Measurements from ENCODE around the gene CDCA4. TPM values are rescaled to one million over a fixed set of nuclear protein-coding genes. Genes with fewer than 3 reads are reported as not detected.

Gene CDCA4
- total and polyA plus RNA-seq, 10 of the 15 experiments (the other 5 are each of a cell fraction or from before 2014, with no cell fraction given) = 10.4 to 64.0 (median 52.1) TPM

GRCh38 chr14:105026033-105026785 is 5.3 kb upstream of the CDCA4 start:
- in situ Hi-C loops (cut with MboI) = no loop called here
- peak; percentile 86 for FAIRE-seq
- TF ChIP-seq E2F4 (IDR thresholded peaks at IDR 0.05; ENCODE audit: low read depth, low read length) (no peak), RELA (IDR thresholded peaks at IDR 0.05; ENCODE audit: borderline replicate concordance, partially characterized antibody) (no peak), PAX8 (IDR thresholded peaks at IDR 0.05) (no peak), RB1 (IDR thresholded peaks at IDR 0.05; ENCODE audit: borderline replicate concordance) (no peak), ZSCAN29 (IDR thresholded peaks at IDR 0.05) (no peak), IKZF1 (conservative IDR thresholded peaks at IDR 0.05) (peak; percentile 63), IRF3 (IDR thresholded peaks at IDR 0.05) (no peak), WRNIP1 (IDR thresholded peaks at IDR 0.05; ENCODE audit: borderline replicate concordance, low read depth, low read length) (no peak), ZBTB33 (IDR thresholded peaks at IDR 0.05) (no peak), ZBTB40 (IDR thresholded peaks at IDR 0.05; ENCODE audit: borderline replicate concordance) (no peak), EED (IDR thresholded peaks at IDR 0.05; ENCODE audit: low read depth) (peak; percentile 50; the same call in 1 of the 2 replicates), GABPA (IDR thresholded peaks at IDR 0.05; ENCODE audit: low read depth) (peak; percentile 67), MYB (IDR thresholded peaks at IDR 0.05; ENCODE audit: borderline replicate concordance, low read depth, low read length) (no peak), BCL11A (IDR thresholded peaks at IDR 0.05; ENCODE audit: low read depth, low read length) (0 out of 2 replicates have a peak, but pooled peaks have one; percentile 63), ZNF217 (IDR thresholded peaks at IDR 0.05) (no peak)

More at GRCh38 chr14:105026033-105026785, 5.3 kb upstream of the CDCA4 start:
- no peak overlapping the region for H3K4me3 ChIP-seq
- peaks cover 18% of the 10 kb centered on the region for H3K79me2 ChIP-seq (ENCODE audit: control insufficient read depth, insufficient read depth, low read length)
- RAD21 ChIA-PET (ENCODE audit: unreplicated experiment) = interaction anchor here (0.8 to 2.4 kb wide), 6 partner anchors 10 to 61 kb away, joined by 3 to 7 read pairs (median 4); partner anchors contain the start of gene GPR132
- peak overlapping the region; percentile 42 for H3K9ac ChIP-seq (ENCODE audit: control insufficient read depth, insufficient read depth, low read length)
- peaks cover 21% of the 10 kb centered on the region for H3K4me1 ChIP-seq (ENCODE audit: control insufficient read depth, insufficient read depth, low read length)
- WGBS (ENCODE audit: insufficient coverage, insufficient replicate concordance, low lambda C conversion rate, missing lambda C conversion rate) = 1% methylated on average over 16 of the region's 16 CpGs
- ATAC-seq (peak; percentile 64), DNase-seq (ENCODE audit: low read depth, low spot score) (peak; percentile 81)
- H3K27ac ChIP-seq (ENCODE audit: control insufficient read depth, insufficient read depth) = peak overlapping the region; percentile 84
- POLR2A ChIA-PET = interaction anchor here (1.0 to 3.7 kb wide), 5 partner anchors 9 to 60 kb away, joined by 4 to 14 read pairs (median 12); partner anchors contain the start of genes CLBA1 and GPR132
- peak overlapping the region; percentile 69 for H3K4me2 ChIP-seq (ENCODE audit: control insufficient read depth, insufficient read depth)
- intact Hi-C loops (cut with micrococcal nuclease; ENCODE audit: unreplicated experiment) = loop anchor here (2.0 kb wide), 1 partner anchor 19 kb away; no protein-coding TSS in a partner anchor
- SMC1A ChIA-PET (ENCODE audit: uncharacterized antibody, unreplicated experiment) = interaction anchor here (0.8 to 2.5 kb wide), 7 partner anchors 9 to 38 kb away, joined by 3 to 5 read pairs (median 3); no protein-coding TSS in a partner anchor
- peaks cover 5% of the 10 kb centered on the region; the same call in 1 of the 3 replicates for H3K9me3 ChIP-seq (replicated peaks; ENCODE audit: control insufficient read depth, insufficient read depth, low read length)
- no peaks in the 10 kb centered on the region for H3K27me3 ChIP-seq (replicated peaks in 1 of 2; ENCODE audit: control insufficient read depth in 2 of 2, insufficient read depth in 2 of 2, low read length in 1 of 2)
- CTCF ChIA-PET = interaction anchor here (0.9 to 5.0 kb wide), 3 partner anchors 9 to 55 kb away, joined by 3 to 28 read pairs (median 3); no protein-coding TSS in a partner anchor
- BruUV-seq (replicated peaks) = no TSS peak
- peak overlapping the region; percentile 25; the same call in 1 of the 2 replicates for H2AFZ ChIP-seq (ENCODE audit: control insufficient read depth, low read depth, low read length)
- no peaks in the 10 kb centered on the region for H3K36me3 ChIP-seq (ENCODE audit: control insufficient read depth in 2 of 2, insufficient read depth in 2 of 2, low read length in 1 of 2)
- no peaks in the 10 kb centered on the region for H4K20me1 ChIP-seq (ENCODE audit: control insufficient read depth, insufficient read depth)

All from GM12878 (cell line).